ENCODE data around the gene ZNF609.

Gene ZNF609

DNA sequence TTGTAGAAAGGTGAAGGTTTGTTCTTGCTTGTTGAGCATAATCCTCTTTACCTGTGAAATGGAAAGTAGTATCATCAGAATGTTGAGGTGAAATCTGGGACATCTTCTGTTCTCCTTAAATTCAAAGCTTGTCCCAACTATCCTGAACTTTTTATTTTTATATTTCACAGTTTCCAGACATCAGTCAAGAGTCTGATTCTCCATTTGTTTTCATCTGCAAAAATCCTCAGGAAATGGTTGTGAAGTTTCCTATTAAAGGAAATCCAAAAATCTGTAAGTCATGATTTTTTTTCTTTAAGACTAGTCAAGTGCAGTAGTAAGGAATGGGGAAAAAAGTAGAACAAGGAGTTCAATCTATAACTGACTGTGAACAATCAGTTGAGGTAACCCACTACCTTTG lies 15.5 kb upstream of the ZNF609 start:
- DNase-seq (ENCODE audit: extremely low read depth, low read depth) = no peak
- H3K4me3 ChIP-seq (replicated peaks; ENCODE audit: low read depth, low read length) = no peak overlapping the region

GRCh38 chr15:64447536-64448315 lies 12.7 kb upstream of the ZNF609 start:
- no peak for TF ChIP-seq CTCF (IDR thresholded peaks at IDR 0.05; ENCODE audit: low read depth, low read length, missing control alignments)
- DNase-seq (ENCODE audit: extremely low read depth, low read depth) = no peak
- H3K4me3 ChIP-seq (replicated peaks; ENCODE audit: low read depth, low read length) = no peak overlapping the region

More for the DNA sequence above, 15.5 kb upstream of the ZNF609 start:
- no peak for TF ChIP-seq CTCF (IDR thresholded peaks at IDR 0.05; ENCODE audit: low read depth, low read length, missing control alignments)

DNA sequence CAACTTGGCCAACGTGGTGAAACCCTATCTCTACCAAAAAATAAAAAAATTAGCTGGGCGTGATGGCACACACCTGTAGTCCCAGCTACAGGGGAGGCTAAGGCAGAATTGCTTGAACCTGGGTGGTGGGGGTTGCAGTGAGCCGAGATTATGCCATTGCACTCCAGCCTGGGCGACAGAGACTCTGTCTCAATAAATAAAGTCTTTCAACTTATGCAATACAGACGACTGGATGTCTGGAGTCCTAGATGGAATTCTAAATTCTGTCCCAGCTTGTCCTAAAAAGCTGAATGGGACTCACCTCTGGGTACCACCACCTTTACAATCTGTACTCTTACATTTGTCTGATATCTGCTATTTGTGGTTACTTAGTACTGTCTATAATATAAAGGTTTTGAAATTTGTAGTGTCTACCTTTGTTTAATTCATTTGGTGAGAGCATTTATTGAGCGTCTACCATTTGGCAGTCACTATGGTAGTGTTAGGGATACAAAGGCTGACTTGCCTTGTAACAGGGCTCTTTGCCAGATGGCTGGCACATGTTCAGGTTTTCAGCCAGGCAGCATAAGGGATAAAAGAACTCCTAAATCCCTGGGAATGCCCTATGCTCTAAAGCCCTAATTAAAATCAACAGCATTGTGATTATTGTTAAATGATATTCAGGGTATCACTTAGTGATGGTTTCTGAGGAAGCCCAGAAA lies 7.2 kb upstream of the ZNF609 start:
- H3K4me3 ChIP-seq (replicated peaks; ENCODE audit: low read depth, low read length) = no peak overlapping the region
- no peak for TF ChIP-seq CTCF (IDR thresholded peaks at IDR 0.05; ENCODE audit: low read depth, low read length, missing control alignments)
- DNase-seq (ENCODE audit: extremely low read depth, low read depth) = no peak

GRCh38 chr15:64453689-64454037 lies 6.7 kb upstream of the ZNF609 start:
- no peak for TF ChIP-seq CTCF (IDR thresholded peaks at IDR 0.05; ENCODE audit: low read depth, low read length, missing control alignments)
- no peak for DNase-seq (ENCODE audit: extremely low read depth, low read depth)
- H3K4me3 ChIP-seq (replicated peaks; ENCODE audit: low read depth, low read length) = no peak overlapping the region

DNA sequence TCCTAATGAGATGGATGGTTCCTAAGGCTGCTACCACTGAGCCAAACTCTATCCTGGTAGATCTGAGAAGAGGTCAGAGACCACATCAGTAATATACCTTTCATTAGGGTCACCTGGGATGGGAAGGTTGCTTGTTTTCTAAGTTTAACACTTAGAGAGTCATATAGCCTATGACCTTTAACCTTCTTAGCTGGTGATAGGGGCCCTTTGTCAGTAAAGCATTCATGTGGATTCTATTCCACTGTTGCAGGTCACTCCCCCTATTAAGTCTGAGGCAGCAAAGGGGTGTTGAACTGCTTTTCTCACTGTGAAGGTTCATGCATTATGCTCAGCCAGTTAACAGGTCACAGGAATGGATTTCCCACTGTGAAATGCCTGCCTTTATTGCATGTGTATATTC lies 6.1 kb upstream of the ZNF609 start:
- no peak overlapping the region for H3K4me3 ChIP-seq (replicated peaks; ENCODE audit: low read depth, low read length)
- no peak for DNase-seq (ENCODE audit: extremely low read depth, low read depth)
- no peak for TF ChIP-seq CTCF (IDR thresholded peaks at IDR 0.05; ENCODE audit: low read depth, low read length, missing control alignments)

DNA sequence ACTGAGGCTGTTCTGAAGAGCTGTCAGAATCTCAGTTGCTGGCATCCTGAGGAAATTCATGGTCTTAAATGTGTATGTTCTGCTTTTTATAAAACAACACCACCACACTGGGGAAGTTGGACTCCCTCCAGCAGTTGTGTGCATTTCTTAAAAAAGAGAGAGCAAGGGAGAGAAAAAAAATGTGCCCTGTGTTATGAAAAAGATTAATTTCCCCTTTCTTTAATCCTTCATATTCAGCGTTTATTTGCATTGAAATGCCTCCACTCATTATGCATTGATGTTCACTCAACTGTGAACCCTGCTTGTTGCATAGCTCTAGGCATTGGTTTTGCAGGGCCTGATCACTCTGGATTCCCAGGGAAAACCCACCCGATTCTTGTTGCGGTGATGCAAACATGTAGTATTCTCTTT lies 4.4 kb upstream of the ZNF609 start:
- H3K4me3 ChIP-seq (replicated peaks; ENCODE audit: low read depth, low read length) = no peak overlapping the region
- no peak for TF ChIP-seq CTCF (IDR thresholded peaks at IDR 0.05; ENCODE audit: low read depth, low read length, missing control alignments)
- no peak for DNase-seq (ENCODE audit: extremely low read depth, low read depth)

All from HFF-Myc (cell line).